ENCODE data around the gene HYAL3.

- TF ChIP-seq ZBTB49 (CRISPR knock-in tag; IDR thresholded peaks at IDR 0.05; ENCODE audit: borderline replicate concordance) = no peak
- TF ChIP-seq SMC3 (IDR thresholded peaks at IDR 0.05; ENCODE audit: low read length) = no peak
- no peak for TF ChIP-seq PHF5A (CRISPR knock-in tag; IDR thresholded peaks at IDR 0.05; ENCODE audit: low read depth, unreplicated experiment)
- TF ChIP-seq BCLAF1 (IDR thresholded peaks at IDR 0.05) = no peak
- TF ChIP-seq CEBPB (IDR thresholded peaks at IDR 0.05; ENCODE audit: borderline replicate concordance, low read depth, low read length) = no peak
- TF ChIP-seq SP2 (CRISPR knock-in tag; IDR thresholded peaks at IDR 0.05) = no peak
- no peak for TF ChIP-seq FOXM1 (CRISPR knock-in tag; IDR thresholded peaks at IDR 0.05)
Measured at GRCh38 chr3:50331364-50331907, 32.2 kb upstream of the HYAL3 start.
